Measurements from ENCODE around the gene FYB2. TPM values are rescaled to one million over a fixed set of nuclear protein-coding genes. Genes with fewer than 3 reads are reported as not detected.

FYB2 gene
- total RNA-seq, 1 experiment from 2014 or later = not detected

DNA sequence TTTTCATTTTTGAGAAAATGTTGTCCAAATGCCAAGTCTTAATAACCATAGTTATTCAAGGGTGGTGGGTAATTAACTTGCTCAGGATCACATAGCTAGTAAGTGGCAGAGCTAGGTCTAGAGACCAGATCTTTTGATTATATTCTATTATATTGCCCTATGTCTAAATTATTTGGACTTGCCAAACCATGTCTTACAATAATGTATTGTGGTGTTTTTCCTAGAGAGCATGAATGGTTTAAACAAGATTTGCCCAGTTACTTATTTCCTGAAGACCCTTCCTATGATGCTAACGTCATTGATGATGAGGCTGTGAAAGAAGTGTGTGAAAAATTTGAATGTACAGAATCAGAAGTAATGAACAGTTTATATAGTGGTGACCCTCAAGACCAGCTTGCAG is 115.5 kb downstream of the FYB2 start:
- Histone ChIP-seq H2AFZ (no peak overlapping the region), H3K79me2 (ENCODE audit: low read depth) (no peaks in the 10 kb centered on the region), H3K27ac (no peak overlapping the region), H3K9me2 (ENCODE audit: insufficient read depth) (no peaks in the 10 kb centered on the region), H3K4me2 (no peak overlapping the region), H3K9me3 (ENCODE audit: insufficient read depth, low read depth) (peaks cover 8% of the 10 kb centered on the region), H3F3A (ENCODE audit: insufficient read depth, low read depth) (0 out of 2 replicates have a peak, but pooled peaks cover 4% of the 10 kb centered on the region), H3K27me3 (ENCODE audit: insufficient read depth, low read depth) (no peaks in the 10 kb centered on the region), H3K36me3 (ENCODE audit: low read depth) (peaks cover 8% of the 10 kb centered on the region; the same call in 1 of the 2 replicates), H4K20me1 (ENCODE audit: insufficient read depth) (no peaks in the 10 kb centered on the region), H3K4me1 (replicated peaks; ENCODE audit: insufficient read depth) (0 out of 2 replicates have a peak, but pooled peaks cover 3% of the 10 kb centered on the region), H3K4me3 (no peak overlapping the region)
- DNase-seq = no peak
- no TSS peak for BruUV-seq (replicated peaks)
- no peak for TF ChIP-seq EZH2 (IDR thresholded peaks at IDR 0.05; ENCODE audit: low read depth)
- TF ChIP-seq, protein P1, sequence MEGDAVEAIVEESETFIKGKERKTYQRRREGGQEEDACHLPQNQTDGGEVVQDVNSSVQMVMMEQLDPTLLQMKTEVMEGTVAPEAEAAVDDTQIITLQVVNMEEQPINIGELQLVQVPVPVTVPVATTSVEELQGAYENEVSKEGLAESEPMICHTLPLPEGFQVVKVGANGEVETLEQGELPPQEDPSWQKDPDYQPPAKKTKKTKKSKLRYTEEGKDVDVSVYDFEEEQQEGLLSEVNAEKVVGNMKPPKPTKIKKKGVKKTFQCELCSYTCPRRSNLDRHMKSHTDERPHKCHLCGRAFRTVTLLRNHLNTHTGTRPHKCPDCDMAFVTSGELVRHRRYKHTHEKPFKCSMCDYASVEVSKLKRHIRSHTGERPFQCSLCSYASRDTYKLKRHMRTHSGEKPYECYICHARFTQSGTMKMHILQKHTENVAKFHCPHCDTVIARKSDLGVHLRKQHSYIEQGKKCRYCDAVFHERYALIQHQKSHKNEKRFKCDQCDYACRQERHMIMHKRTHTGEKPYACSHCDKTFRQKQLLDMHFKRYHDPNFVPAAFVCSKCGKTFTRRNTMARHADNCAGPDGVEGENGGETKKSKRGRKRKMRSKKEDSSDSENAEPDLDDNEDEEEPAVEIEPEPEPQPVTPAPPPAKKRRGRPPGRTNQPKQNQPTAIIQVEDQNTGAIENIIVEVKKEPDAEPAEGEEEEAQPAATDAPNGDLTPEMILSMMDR (conservative IDR thresholded peaks at IDR 0.05) = no peak
- POLR2A ChIA-PET (ENCODE audit: unreplicated experiment) = no interaction called here
- CTCF ChIA-PET = no interaction called here
- intact Hi-C loops (cut with micrococcal nuclease; ENCODE audit: unreplicated experiment) = loop anchor here (2.0 kb wide), 1 partner anchor 53 kb away; no protein-coding TSS in a partner anchor

- Histone ChIP-seq H2AFZ (no peak overlapping the region), H3K79me2 (ENCODE audit: low read depth) (no peaks in the 10 kb centered on the region), H3K27me3 (ENCODE audit: insufficient read depth, low read depth) (no peaks in the 10 kb centered on the region), H3K4me1 (replicated peaks; ENCODE audit: insufficient read depth) (0 out of 2 replicates have a peak, but pooled peaks cover 5% of the 10 kb centered on the region), H3K27ac (peak overlapping the region; percentile 30; the same call in 1 of the 2 replicates), H3K9me2 (ENCODE audit: insufficient read depth) (no peaks in the 10 kb centered on the region), H3K36me3 (ENCODE audit: low read depth) (peaks cover 7% of the 10 kb centered on the region; the same call in 1 of the 2 replicates), H3K4me2 (no peak overlapping the region), H3K4me3 (no peak overlapping the region), H3F3A (ENCODE audit: insufficient read depth, low read depth) (no peaks in the 10 kb centered on the region), H4K20me1 (ENCODE audit: insufficient read depth) (no peaks in the 10 kb centered on the region), H3K9me3 (ENCODE audit: insufficient read depth, low read depth) (peaks cover 8% of the 10 kb centered on the region)
- BruUV-seq (replicated peaks) = no TSS peak
- POLR2A ChIA-PET (ENCODE audit: unreplicated experiment) = interaction anchor here (0.6 kb wide), 1 partner anchor 175 kb away, joined by 4 read pairs; no protein-coding TSS in a partner anchor
- TF ChIP-seq, protein P1 (conservative IDR thresholded peaks at IDR 0.05) = no peak
- TF ChIP-seq EZH2 (IDR thresholded peaks at IDR 0.05; ENCODE audit: low read depth) = no peak
- intact Hi-C loops (cut with micrococcal nuclease; ENCODE audit: unreplicated experiment) = no loop called here
- CTCF ChIA-PET = interaction anchor here (0.6 kb wide), 1 partner anchor 83 kb away, joined by 5 read pairs; no protein-coding TSS in a partner anchor
- peak in 1 of 2 experiments; percentile 58 for DNase-seq
These were observed 122.5 kb downstream of the FYB2 start for GRCh38 chr1:56696663-56697062.

- Histone ChIP-seq H3K4me3 (no peak overlapping the region), H3K27ac (peak overlapping the region; percentile 77), H3K79me2 (ENCODE audit: low read depth) (peaks cover 12% of the 10 kb centered on the region; the same call in 1 of the 2 replicates), H4K20me1 (ENCODE audit: insufficient read depth) (no peaks in the 10 kb centered on the region), H3K27me3 (ENCODE audit: insufficient read depth, low read depth) (no peaks in the 10 kb centered on the region), H3K4me2 (peak overlapping the region; percentile 74), H3K36me3 (ENCODE audit: low read depth) (0 out of 2 replicates have a peak, but pooled peaks cover 7% of the 10 kb centered on the region), H3K9me2 (ENCODE audit: insufficient read depth) (no peaks in the 10 kb centered on the region), H3K9me3 (ENCODE audit: insufficient read depth, low read depth) (no peaks in the 10 kb centered on the region), H3K4me1 (replicated peaks; ENCODE audit: insufficient read depth) (peaks cover 41% of the 10 kb centered on the region), H2AFZ (no peak overlapping the region), H3F3A (ENCODE audit: insufficient read depth, low read depth) (peaks cover 24% of the 10 kb centered on the region)
- BruUV-seq (replicated peaks) = no TSS peak
- intact Hi-C loops (cut with micrococcal nuclease; ENCODE audit: unreplicated experiment) = loop anchor here (1.0 kb wide), 1 partner anchor 42 kb away; no protein-coding TSS in a partner anchor
- no peak for TF ChIP-seq EZH2 (IDR thresholded peaks at IDR 0.05; ENCODE audit: low read depth)
- TF ChIP-seq, protein P1 (conservative IDR thresholded peaks at IDR 0.05) = no peak
- CTCF ChIA-PET = interaction anchor here (0.7 to 1.2 kb wide), 3 partner anchors 20 to 69 kb away, joined by 3 to 4 read pairs (median 3); no protein-coding TSS in a partner anchor
- peak; percentile 36 to 96 for DNase-seq
- POLR2A ChIA-PET (ENCODE audit: unreplicated experiment) = interaction anchor here (0.6 to 0.7 kb wide), 3 partner anchors 38 to 744 kb away, joined by 3 to 6 read pairs (median 3); no protein-coding TSS in a partner anchor
These were observed 130.6 kb downstream of the FYB2 start for GRCh38 chr1:56688522-56689026.
